ENCODE data around the gene ACADVL.

Gene ACADVL

DNA sequence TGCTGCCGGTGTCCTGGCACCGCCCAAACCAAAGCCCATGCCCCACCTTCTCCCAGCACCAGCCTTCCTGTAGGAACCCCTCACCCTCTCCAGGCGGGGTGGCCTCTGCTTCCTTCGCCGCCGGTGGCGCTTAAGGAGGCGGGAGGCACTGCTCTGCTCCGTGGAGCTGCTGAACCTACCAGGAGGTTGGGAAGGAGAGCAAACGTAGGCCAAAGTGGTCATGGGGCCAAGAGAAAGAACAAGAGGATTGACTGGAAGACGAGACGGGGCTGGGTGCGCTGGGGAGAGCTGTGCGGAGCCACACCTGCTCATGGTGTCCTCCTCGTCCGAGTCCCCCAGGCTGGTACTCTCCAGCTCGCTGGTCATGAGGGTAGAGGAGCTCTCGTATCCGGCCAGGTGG, 9.8 kb downstream of the ACADVL start:
- H3K4me3 ChIP-seq (ENCODE audit: low read length), result no peak overlapping the region
- DNase-seq (ENCODE audit: low read depth), result no peak
- TF ChIP-seq, protein P1, sequence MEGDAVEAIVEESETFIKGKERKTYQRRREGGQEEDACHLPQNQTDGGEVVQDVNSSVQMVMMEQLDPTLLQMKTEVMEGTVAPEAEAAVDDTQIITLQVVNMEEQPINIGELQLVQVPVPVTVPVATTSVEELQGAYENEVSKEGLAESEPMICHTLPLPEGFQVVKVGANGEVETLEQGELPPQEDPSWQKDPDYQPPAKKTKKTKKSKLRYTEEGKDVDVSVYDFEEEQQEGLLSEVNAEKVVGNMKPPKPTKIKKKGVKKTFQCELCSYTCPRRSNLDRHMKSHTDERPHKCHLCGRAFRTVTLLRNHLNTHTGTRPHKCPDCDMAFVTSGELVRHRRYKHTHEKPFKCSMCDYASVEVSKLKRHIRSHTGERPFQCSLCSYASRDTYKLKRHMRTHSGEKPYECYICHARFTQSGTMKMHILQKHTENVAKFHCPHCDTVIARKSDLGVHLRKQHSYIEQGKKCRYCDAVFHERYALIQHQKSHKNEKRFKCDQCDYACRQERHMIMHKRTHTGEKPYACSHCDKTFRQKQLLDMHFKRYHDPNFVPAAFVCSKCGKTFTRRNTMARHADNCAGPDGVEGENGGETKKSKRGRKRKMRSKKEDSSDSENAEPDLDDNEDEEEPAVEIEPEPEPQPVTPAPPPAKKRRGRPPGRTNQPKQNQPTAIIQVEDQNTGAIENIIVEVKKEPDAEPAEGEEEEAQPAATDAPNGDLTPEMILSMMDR (conservative IDR thresholded peaks at IDR 0.05; ENCODE audit: low read depth, low read length), result no peak

DNA sequence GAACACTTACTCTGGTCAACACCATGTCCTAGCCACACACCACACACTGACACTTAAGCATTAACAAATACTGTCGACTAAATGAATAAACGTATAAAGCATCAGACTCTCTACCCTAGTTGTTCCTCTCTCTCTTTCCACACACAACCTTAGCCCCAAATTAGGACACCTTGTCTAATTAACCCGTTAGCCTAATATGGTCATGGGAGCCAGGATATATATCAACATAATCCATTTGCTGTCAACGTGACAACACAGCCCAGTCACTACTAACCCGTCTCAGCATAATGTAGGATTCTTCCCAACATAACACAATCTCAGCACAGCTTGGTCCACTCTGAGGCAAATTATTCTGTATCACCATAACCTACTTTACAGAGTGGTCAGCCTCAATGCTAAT, 12.4 kb downstream of the ACADVL start:
- DNase-seq (ENCODE audit: low read depth), result no peak

DNA sequence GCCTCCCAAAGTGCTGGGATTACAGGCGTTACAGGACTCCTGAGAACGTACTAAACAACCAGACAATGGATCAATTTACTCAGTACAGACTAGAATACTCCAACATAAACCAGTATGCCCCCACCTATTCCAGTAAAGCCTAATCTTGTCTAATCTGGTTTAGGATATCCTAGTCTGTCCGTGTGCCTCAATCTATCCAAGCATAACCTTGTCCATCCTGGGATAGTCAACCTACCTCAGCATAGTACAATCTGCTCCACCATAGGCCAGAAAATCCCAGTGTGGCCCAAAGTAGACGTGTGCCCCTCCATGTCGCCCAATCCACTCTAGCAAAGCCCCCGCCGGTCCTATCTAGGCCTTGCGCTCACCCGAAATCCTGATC, 14.0 kb downstream of the ACADVL start:
- H3K4me3 ChIP-seq (ENCODE audit: low read length), result peak overlapping the region; percentile 85
- TF ChIP-seq, protein P1 (conservative IDR thresholded peaks at IDR 0.05; ENCODE audit: low read depth, low read length), result no peak
- DNase-seq (ENCODE audit: low read depth), result no peak

More for the DNA sequence above, 12.4 kb downstream of the ACADVL start:
- TF ChIP-seq, protein P1 (conservative IDR thresholded peaks at IDR 0.05; ENCODE audit: low read depth, low read length), result no peak
- peak overlapping the region; percentile 15 for H3K4me3 ChIP-seq (ENCODE audit: low read length)

DNA sequence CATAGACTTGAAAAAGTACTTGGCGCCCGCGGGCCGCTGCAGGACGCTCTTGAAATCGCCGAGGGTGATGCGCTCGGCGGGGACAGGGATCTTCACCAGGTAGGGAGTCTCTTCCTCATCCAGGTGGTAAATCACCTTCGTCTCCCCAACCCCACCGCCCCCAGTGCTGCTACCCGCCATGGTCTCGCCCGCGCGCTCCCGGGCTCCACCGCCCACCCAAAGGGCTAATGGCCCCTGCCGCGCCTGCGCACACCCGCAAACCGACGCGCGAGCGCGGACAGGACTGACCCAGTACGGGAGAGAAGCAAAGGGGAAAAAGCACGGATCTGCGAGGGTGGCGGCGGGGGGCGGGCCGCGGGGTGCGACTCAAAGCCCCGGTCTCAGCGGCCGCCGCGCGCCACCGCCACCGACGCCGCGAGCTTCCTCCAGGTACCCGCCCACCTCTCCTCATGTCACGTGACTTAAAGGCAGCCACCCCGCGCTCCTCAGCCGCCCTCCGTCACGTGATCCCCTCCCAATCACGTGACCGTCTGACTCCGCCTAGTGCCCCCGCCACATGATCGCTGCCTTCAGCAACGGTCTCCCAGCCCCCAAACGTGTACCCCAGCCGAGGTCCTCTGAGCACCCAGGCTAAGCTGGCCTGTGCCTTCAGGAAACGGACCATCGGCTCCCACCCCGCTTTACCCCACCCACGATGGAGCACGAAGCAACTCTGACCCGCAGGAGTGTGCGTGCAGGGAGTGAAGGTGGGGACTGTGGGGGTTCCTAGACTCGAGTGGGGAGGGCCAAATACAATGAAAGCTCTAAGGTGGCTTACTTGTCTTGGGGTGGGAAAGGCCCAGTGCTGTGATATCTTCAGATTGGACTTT, 14.6 kb downstream of the ACADVL start, which contains the start of gene DVL2:
Gene DVL2 (minus strand): TSS at position 435 of the 869 bp plus-strand sequence. CDS start 255 bp downstream, at position 180.
- peak within 1 kb of the TSS; percentile 85 for H3K4me3 ChIP-seq (ENCODE audit: low read length)
- TF ChIP-seq, protein P1 (conservative IDR thresholded peaks at IDR 0.05; ENCODE audit: low read depth, low read length), result no peak
- peak; percentile 83 for DNase-seq (ENCODE audit: low read depth)

DNA sequence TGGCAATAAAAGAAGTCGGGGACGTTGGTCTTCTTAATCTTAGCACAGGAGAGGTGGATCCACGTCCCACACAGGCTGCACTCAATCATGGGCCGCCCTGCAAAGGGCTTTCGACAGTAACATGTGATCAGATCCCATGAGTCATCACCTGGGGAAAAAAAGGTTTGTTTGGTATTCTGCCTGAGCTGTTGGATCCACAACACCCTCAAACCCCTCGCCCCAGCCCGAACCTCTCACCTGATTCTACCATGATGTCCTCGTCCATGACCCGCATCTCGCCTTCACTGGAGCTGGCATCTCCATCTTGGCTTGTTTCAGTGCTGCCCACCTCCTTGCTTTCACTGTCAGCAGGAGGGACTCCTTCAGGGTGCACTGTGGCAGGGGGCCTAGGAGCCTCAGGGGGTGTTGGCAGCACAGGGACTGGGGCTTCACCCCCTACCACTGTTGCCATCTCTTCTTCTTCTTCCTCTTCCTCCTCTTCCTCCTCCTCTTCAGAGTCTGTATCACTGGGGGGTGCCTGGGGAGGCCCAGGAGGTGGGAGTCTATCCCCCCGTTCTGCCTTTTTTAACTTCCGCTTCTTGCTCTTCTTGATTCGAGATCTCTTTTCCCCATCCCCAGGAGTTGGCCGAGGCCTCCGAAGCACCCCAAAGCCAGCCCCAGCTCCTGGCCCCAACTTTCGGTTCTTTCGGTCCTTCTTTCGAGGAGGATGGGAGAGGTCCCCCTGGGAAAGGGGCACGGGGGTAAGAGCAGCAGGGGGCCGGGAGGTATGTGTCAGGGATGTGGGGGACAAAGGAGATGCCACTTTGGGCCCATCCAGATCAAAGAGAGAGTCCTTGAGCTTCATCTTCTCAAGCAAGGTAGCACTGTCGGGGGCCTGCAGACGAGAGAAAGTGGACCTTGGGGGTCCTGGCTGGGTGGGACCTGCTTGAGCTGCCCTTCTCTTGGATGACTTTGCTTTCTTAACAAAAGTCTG, 16.2 kb downstream of the ACADVL start:
- no peak for DNase-seq (ENCODE audit: low read depth)
- TF ChIP-seq, protein P1 (conservative IDR thresholded peaks at IDR 0.05; ENCODE audit: low read depth, low read length), result no peak
- H3K4me3 ChIP-seq (ENCODE audit: low read length), result no peak overlapping the region

DNA sequence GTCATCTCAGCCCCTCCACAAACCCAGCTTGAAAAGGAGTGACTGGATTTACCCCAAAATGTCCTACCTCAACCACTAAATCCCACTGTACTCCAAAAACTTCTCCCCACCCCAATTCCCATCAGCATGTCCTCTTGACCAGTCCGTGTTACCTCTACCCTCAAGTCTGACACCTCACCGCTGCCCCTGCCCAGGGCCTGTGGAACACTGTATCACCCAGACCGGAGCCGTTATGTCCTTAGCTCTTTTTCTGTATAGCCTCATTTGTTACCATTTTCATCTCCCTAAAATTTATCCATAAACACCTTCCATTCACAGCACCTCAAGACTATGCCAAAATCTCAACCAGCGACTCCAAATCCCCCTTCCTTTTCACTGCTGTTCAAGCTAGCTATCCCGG, 17.1 kb downstream of the ACADVL start:
- DNase-seq (ENCODE audit: low read depth), result no peak
- H3K4me3 ChIP-seq (ENCODE audit: low read length), result peak overlapping the region; percentile 98
- TF ChIP-seq, protein P1 (conservative IDR thresholded peaks at IDR 0.05; ENCODE audit: low read depth, low read length), result no peak
